GM18870 (cell line): ENCODE measurements around the gene SORT1.
A peak's percentile ranks its signal among the peaks of the same experiment; 100 is the strongest.
"Not testable (repeated sequence)": the region's sequence is repeated elsewhere in the genome, so short reads cannot be mapped to it uniquely, and the experiment has no call there.

Experiments used
- ATAC-seq: cut with Tn5 transposase; IDR thresholded peaks from one replicate; pipeline ENCODE4 v1.9.1; 2021; ENCODE audit warnings: moderate library complexity; ENCODE audit not compliant: unreplicated experiment

Gene SORT1

DNA sequence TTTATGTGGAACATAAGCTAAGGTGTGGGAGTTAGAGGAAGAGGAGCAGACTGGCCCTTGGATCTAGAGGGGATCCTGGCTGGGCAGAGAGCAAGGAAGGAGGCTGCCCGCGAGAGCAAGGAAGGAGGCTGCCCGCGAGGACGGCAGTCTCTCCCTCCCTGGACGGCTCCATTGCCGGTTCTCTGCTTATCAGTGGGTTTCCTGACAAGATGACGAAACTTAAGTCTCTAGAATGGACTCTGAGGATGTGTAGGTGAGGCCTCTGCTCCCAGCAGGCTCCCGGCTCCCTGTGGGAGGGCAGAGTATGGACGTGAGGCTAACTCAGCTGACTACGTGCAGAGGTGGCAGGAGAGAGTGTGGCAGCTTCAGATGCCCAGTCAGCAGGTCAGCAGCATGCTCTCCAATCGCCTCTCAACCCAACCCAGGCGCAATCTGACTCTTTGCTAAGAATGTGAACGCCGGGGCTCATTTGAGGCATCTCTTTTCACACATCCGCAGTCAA, 97.0 kb downstream of the SORT1 start:
- ATAC-seq, result no peak

DNA sequence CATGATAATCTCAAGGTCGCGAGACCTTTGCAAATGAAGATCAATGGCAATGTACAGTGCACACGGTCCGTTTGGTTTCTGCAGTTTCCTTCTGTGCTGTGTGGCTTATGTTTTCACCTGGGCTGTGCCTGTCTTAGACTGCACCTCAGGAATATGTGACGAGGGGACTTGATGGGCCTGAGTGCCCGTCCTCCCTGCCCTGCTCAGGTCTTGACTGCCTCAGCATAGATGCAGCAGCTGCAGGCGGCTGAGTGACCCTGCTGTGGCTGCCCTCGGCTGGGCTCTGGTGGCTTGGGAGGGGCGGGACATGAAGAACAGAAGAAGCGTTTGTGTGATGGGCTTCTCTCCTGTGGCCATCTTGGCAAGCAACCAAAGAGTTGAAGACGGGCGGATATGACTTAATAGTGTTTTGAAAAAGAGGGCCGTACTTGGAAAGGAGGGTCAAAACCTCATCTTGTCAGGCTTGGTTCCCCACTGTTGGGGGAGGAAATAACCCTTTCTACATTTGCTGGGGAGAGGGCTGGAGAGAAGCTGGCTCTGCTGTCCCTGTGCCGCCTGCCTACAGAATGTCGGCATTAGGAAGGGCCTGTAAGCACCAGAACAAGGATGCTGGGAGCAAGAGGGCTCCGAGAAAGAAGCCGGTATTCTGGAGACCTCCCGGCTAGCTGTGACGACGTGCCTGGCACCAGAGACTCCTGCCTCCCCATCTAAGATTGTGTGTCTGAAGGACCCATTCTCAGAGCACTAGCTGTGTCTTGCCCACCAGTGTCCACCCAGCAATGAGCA, 98.0 kb downstream of the SORT1 start:
- no peak for ATAC-seq

DNA sequence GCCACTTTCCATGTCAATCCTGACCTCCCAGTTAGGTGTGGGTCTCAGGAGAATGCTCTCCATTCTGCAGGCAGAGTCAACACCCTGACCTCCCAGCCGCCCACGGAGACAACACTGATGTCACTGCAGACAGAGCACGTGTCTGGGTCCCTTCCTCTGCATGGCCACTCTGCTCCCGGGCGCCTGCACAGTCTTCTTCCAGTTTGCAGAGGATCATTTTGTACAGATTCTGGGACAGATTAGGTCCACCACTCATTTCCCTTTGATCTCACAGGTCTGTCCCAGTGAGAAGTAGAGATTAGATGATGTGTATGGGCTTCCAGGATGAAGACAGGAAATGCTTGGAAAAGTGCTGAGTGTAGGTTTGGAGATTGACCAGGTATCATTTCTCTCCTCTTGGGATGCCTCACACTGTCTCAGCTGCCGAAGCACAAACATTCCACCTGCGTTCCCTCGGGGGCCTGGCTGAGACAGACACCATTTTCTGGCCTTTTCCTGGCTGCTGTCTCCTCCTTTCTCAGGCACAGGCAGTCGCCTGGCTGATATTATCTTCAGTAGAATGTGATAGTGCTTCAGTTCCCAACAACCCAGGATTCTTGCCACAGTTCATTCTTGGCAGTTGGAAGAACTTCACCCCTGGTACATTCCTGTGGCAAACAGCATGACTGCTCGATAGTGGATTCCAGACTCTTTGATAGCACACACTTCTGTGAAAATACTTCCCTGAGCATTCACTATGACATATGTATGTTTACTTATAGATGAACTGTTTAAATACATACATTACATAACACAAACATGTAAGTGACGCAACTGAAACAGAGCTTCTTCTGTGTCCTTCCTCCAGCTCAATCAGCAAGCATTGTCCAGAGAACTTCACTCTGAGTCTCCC, 98.8 kb downstream of the SORT1 start:
- ATAC-seq, result no peak

DNA sequence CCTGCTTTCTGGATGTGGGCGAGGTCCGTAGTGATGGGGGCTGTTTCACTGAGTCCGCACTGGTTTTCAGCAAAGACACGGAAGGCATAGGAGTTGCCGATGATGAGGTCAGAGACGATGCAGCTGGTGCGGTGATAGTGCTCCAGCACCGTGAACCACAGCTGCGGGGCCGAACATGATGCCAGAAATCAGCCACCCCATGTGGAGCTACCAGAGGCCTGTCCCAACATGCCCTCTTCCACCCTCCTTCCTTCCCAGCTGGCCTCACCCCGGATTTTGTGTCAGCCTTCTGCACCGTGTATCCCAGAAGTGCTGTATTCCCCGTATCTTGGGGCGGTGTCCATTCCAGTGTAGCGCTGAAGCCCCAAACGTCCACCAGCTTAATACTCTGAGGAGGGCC, 100.9 kb downstream of the SORT1 start:
- ATAC-seq, result no peak

DNA sequence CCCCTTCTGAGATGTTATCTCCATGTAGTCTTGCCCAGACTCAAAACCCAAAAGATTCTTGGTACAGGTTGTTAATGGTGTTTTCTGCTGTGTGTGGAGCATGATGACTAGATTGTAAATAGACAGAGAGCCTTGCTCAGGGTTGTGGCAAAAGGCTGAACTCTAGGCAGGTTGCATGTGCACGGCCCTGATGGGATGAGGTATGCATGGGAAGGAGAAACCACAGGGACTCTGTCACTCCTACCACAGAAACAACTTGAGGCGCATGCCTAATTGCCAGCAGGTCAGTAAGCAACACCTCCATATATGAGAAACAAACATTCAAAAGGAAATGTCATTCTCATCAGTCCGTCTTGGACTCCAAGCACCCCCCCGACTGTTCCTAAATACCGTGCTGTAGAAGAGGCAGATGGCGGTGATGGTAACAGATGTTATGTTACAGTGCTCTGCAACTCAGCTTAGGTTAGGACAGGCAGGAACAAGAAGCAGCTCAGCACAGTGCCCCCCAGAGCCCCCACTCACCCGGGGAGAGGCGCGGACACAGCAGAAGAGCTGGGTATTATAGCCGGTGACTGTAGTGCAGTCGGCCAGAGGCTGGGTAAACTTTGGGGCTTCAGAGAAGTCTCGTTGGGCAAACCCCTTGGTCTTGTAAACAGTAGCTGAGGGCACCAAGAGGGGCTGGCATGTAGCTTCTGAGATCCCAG, 101.9 kb downstream of the SORT1 start:
- no peak for ATAC-seq

DNA sequence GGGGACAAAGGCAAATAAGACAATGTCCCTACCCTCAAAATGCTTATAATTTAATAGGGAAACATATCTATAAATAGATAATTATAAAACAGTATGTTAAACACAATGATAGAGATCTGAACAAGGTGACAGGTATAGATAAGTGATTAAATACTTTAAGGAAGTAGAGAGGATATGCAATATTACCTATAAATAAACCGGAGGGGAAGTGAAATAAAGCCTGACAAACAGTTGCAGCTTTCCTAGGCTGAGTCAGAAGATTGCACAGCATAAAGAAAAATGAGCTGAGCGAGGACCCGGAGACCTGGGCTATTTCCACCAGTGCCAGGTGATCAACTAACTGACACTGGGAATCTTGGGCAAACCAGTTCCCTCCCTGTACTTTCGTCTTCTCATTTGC, 103.2 kb downstream of the SORT1 start:
- ATAC-seq, result no peak

DNA sequence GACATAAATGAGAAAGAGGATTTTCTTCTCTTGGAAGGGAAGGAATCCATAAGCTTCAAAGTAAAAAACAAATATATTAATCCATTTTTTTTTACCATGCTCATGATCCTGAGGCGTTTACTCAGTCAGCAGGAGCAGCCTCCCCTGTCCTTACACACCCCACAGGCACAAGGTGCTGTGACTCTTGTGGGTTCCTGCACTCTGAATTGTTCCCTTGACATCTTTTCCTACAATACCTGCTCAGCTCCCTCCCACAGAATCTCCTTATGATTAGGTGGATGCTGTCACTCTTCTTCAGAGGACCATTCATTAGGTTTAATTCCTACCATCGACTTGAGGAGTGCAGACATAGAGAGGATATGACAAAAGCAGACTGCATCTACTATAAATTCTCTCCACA, 104.7 kb downstream of the SORT1 start:
- no peak for ATAC-seq

DNA sequence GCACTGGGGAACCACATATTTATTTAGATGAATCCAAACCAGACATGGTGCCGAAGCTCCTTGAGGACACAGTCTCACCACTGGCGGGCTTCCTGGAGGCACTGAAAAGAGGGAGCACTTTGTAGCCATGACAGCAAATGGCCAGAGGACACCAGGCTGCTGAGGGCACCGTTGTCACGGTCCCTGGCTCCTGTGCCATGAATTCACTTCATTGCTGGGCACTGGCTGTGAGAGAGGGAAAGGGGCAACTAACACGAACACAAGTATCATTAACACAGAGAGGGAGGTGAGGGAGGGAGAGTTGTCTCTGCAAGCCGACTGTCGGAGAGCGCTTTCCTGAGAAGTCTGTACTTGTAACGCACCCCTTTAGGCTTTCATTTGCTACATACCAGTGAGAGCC, 105.4 kb downstream of the SORT1 start:
- ATAC-seq, result no peak

DNA sequence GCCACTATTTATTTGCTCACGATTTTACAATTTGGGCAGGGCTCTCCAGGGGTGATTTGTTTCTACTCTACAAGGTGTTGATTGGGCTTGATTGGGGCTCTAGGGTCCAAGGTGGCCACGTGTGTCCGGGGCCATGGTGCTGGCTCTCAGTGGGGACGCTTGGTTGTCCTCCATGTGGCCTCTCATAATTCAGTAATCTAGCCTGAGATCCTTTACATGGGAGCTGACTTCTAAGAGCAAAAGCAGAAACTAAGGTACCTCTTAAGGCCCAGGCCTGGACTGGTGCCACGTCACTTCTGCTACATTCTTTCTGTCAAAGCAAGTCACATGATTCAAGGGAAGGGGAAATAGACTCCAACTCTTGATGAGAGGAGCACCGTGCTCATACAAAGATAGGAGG, 106.7 kb downstream of the SORT1 start:
- no peak for ATAC-seq

DNA sequence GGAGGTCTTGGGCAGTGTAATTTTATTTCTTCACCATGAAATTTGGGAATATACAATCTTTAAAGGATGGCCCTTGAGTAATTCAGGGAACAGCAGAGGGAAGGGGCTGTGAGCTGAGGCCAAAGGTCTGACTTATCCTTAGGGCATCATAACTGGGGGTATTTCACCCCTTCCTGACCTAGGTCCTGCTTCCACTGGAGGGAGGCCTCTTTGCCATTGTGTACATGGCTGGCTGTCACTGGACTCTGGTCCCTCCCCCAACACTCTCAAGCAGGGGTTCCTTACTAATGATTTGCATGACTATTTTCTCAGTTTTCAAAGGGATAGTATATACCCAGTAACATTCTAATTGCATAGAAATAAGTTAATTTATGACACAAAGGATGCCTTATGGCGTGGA, 107.6 kb downstream of the SORT1 start:
- no peak for ATAC-seq

DNA sequence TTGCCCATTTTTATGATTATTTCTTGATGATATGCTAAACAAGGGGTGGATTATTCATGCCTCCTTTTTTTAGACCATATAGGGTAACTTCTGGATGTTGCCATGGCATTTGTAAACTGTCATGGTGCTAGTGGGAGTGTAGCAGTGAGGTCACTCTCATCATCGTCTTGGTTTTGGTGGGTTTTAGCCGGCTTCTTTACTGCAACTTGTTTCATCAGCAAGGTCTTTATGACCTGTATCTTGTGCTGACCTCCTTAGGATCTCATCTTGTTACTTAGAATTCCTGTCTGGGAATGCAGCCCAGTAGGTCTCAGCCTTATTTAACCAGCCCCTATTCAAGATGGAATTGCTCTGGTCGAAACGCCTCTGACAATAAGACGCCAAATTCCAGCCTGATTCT, 111.0 kb downstream of the SORT1 start:
- ATAC-seq, result not testable (repeated sequence)

DNA sequence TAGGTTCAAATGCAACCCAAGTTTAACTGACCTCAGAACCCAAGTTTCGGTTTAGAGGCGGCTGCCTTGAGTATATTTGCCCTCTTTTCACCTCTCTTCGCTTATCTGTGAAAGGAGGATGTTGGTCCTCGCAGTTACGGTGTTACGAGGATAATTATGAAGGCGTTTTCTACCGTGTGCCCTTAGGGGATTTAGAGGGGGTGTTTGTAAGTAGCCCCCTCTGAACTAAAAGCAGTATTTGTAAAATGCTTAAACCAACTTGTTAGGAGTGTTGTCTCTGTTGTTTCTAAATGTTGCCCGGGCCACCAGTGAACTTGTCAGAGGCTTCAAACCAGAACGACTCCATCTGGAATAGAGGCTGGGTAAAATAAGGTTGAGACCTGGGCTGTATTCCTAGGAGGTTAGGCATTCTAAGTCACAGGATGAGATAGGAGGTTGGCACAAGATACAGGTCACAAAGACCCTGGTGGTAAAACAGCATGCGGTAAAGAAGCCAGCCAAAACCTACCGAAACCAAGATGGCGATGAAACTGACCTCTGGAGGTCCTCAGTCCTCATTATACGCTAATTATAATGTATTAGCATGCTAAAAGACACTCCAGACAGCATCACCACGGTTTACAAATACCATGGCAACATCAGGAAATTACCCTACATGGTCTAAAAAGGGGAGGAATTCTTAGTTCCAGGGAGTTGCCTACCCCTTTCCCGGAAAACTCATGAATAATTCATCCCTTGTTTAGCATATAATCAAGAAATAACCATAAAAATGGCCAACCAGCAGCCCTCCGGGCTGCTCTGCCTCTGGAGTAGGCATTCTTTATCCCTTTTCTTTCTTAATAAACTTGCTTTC, 113.7 kb downstream of the SORT1 start:
- ATAC-seq, result no peak

DNA sequence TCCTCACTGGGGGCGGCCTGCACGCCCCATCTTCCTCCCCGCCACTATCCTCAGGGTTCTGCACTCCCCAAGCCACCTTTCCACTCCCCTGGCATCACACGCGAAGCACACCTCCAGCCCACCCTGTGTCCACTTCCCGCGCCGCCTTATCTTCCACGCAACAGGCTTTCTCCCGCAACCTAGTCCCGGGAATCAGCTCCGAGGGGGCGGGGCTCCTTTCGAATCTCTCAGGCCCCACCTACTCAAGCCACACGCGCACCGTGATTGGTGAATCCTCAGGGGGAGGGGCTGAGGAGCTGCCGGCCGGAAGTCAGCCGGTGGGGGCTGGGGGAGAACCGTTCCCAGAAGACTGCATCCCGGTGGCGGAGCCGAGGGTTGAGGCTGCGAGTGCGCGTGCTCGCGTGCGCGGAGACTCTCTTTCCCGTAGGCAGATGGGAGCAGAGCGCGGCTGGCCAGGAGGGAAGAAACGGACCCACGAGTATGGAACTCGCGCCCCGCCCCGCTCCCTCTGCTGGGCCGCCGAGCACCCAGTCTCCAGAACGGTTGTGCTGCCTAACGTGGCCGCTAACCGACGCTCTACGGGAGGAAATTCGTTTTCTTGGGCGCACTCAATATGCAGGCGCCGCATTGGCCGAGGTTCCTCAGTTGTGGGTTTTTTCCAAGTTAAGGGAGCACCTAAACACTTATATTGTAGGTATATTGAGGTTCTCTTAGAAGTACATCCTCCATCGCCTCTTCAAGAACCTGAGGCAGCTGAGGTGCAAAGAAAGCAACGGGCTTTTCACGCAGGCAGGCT, 114.6 kb downstream of the SORT1 start, which contains the start of gene PSRC1:
Gene PSRC1, minus strand, starts transcription at position 194 of the 796 bp plus-strand sequence.
- peak; percentile 85 for ATAC-seq

DNA sequence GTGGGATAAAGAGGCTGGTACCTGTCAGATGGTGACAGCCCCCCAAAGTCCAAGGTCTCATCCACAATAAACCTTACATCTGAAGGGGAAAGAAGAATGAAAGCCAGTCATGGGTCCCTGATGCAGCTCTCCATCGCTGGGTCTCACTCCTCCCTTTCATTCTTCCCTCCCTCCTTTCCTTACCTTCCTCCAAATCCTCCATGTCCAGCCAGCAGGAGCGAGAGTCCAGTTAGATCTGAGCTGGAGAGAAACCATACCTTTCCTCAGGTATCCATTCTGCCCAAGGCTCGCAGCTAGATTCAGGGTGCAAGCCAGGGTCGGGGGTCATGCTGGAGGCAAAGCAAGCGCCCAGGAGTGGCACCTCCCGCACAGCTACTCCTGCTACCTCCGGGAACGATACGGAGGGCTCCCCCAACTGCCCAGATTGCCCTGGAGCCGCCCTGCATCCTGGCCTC, 115.2 kb downstream of the SORT1 start:
- ATAC-seq, result no peak

DNA sequence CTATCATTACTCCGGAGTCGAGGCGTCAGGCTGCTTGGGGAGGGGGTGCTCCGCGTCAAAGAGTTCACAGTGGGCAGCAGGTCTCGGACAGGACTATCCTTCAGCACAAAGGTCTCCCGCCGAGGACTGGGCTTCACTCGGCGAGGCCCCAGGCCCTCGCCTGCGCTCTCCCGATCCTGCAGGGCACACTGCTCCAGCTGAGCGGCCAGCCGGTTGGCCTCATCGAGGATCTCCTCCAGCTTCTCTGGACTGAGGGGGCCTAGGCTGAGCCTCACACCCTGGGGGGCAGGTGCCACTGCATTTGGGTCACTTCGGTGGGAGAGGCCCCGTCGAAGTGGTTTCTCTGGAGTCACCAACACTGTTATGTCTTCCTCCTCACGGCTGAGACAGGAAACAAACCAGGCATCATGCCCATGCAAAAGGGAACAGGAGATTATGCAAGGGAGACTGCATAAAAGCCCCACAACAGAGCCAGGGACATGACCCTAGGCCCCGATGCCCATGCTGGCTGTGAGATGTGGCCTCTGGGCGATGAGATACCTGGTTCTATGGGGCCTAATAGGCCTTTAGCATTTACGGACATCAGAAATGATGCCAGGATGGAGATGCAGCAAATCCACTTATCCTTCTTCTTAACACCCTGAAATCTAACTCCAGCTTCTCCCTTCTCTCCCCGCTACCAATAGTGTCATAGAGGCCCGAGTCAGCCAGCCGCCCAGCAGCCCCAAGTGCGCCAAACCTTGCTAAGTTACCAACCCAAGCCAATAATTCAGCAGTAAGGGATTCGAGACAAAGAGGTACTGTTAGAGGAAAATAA, 115.8 kb downstream of the SORT1 start:
- ATAC-seq, result no peak

DNA sequence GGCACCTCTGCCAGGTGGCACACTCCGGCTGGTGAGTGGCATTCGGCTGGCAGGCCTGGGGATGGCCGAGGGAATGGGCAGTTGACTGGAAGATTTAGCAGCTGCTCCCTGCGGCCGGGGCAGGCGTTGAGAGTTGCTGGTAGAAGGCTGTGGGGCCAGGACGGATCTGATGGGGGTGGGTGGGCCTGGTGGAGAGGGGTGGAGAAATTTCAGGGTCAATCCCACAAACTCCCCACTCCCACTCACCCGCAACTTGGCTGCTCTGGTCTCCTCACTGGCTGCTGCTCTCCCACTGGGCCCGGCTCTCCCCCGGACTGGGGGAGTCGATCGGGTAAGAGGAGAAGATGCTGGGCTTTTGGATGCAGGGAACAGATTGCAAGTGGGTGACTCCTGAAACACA, 116.9 kb downstream of the SORT1 start:
- ATAC-seq, result no peak

DNA sequence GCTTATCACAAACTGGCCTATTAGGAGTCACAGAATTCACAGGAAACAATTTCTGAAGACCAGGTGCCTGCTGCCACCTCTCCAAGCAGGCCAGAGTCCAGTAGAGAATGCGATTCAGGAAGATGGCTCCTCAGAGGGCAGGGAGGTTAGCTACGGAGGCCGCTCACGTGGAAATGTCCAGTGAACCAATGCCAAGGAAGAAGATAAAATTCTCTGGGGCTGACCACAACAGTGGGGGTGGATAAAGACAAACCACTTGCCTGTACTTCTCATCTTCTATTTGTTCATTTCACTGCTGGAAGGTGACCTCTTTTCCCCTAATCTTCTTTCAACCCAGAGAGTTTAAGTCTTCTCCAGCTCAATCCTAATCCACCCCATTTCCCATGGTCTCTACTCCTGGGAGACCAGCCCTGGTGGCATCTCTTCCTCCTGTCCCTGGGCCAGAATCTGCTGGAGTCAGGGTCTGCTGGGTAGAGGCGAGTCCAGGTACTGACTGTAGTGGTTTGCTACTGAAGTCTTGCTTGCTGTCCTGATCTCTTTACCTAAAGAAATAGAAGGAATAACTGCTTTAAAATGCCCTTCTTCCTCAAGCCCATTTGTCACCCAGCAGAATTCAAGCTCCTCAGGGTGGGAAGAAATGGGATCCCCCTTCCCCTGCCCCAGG, 118.0 kb downstream of the SORT1 start:
- no peak for ATAC-seq
